GM12892 (cell line): ENCODE measurements around the gene SLC25A41.

ENCODE experiments used
- POLR2A ChIP-seq: IDR thresholded peaks from 2 replicates; pipeline ENCODE4 v1.6.1; 2011; ENCODE audit warnings: low read depth, low read length, control low read depth
- TAF1 ChIP-seq: IDR thresholded peaks from 2 replicates; pipeline ENCODE4 v1.6.1; 2011; ENCODE audit warnings: low read depth, mild to moderate bottlenecking, control low read depth, low read length, borderline replicate concordance

DNA sequence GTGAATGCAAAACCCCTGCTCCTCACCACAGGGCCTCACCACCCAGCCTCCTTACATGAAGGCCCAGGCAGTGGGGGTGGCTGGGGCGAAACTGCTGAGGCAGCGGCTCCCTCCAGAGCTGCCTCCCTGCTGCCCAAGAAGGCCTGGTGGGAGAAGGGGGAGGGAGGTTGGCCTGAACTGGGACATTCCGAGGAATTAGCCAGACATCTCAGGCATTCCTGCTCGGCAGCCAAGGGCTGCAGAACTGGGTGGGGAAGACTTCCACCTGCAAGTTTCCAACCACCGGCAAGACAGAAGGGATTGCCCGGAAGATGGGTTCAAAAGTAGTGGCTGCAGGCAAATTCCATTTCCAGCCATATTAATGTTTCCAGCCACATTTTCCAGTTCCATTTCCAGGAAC, 55.5 kb downstream of the SLC25A41 start:
- TF ChIP-seq POLR2A (no peak), TAF1 (no peak)
